Right lobe of liver (tissue), 6 donors: ENCODE measurements around the gene RRP1. TPM values are rescaled to one million over a fixed set of nuclear protein-coding genes. Genes with fewer than 3 reads are reported as not detected.
A peak's percentile ranks its signal among the peaks of the same experiment; 100 is the strongest.
"Not testable (repeated sequence)": the region's sequence is repeated elsewhere in the genome, so short reads cannot be mapped to it uniquely, and the experiment has no call there.

ENCODE experiments used
- ATAC-seq, 4 donors: fragments of 200-7000 bp; cut with Tn5 transposase; one replicate each; pipeline ENCODE4 v1.9.1; 2020; ENCODE audit warnings: mild to moderate bottlenecking in 4 of 4, moderate library complexity in 4 of 4
- DNase-seq, 3 donors: peaks; one replicate each; pipeline ENCODE4 v3.0.0-alpha.2; 2020
- H3K27ac ChIP-seq, 3 donors: fragments of 200-600 bp; one replicate each; pipeline ENCODE4 v1.8.0; 2022
- H3K27me3 ChIP-seq, 2 donors: fragments of 200-600 bp; one replicate each; pipeline ENCODE4 v1.8.0; 2022
- H3K36me3 ChIP-seq, 4 donors: fragments of 200-600 bp; sonication (generic) in 1 of 4; one replicate each; pipeline versions ENCODE4 v1.5.1 to v1.8.0; 2017 to 2022; ENCODE audit warnings: control low read depth in 1 of 4
- H3K4me1 ChIP-seq, 4 donors: fragments of 200-600 bp; sonication (generic) in 1 of 4; one replicate each; pipeline versions ENCODE4 v1.5.1 to v1.8.0; 2017 to 2022; ENCODE audit warnings: control low read depth in 1 of 4
- H3K4me3 ChIP-seq, 3 donors: fragments of 200-600 bp; one replicate each; pipeline ENCODE4 v1.8.0; 2022
- H3K9me3 ChIP-seq, 4 donors: fragments of 200-600 bp; sonication (generic) in 1 of 4; one replicate each; pipeline versions ENCODE4 v1.5.1 to v1.8.0; 2017 to 2022; ENCODE audit warnings: control low read depth in 1 of 4
- POLR2A ChIP-seq: fragments of 450-650 bp; IDR thresholded peaks from one replicate; pipeline ENCODE4 v1.6.1; 2017; ENCODE audit warnings: antibody characterized with exemption, mild to moderate bottlenecking
- WGBS: methylation state at CpG from one replicate; pipeline ENCODE4 v1.1.6; 2018; ENCODE audit warnings: low coverage, low lambda C conversion rate; ENCODE audit not compliant: insufficient coverage; ENCODE audit errors: missing lambda C conversion rate; 5-methylcytosine and 5-hydroxymethylcytosine counted together
- intact Hi-C, 2 donors: fragments of 100-400 bp; cut with DNase I; formaldehyde crosslinking; loops; one replicate each; pipeline versions ENCODE4 v1.11.2 to v1.14.1; 2022
- total RNA-seq, 6 experiments: library from RNA; depleted of rRNA in 2 of 6; stranded (reverse); fragments of >200 nt in 2 of 6; fragmentation: NEBNext Ultra II Directional in 3 of 6; extraction: Animal tissue kit (Norgen Biotek cat#: 25700) in 3 of 6; gene quantifications; one replicate each; pipeline versions ENCODE4 v1.1.0 to v1.2.4, GENCODE V29; 2016 to 2023
- TF ChIP-seq, protein P1 (sequence below), 4 donors: fragments of 200-600 bp in 3 of 4; fragments of 450-650 bp in 1 of 4; IDR thresholded peaks; one replicate each; pipeline versions ENCODE4 v1.5.1 to v1.8.0; 2016 to 2022; ENCODE audit warnings: antibody characterized with exemption in 4 of 4, mild to moderate bottlenecking in 2 of 4
- donor health status: DM: no; HTN: yes; CAD: no.
- donor health status: DM: no; HTN: no; CAD: no.
- donor health status: DM: no; HTN: no; CAD: no.
- donor health status: DM: no; HTN: yes; CAD: no.
- donor health status: DM: no; HTN: yes; CAD: no.

Gene RRP1
- total RNA-seq, 6 experiments from 2014 or later: 8.8 to 25.1 (median 12.9) TPM

DNA sequence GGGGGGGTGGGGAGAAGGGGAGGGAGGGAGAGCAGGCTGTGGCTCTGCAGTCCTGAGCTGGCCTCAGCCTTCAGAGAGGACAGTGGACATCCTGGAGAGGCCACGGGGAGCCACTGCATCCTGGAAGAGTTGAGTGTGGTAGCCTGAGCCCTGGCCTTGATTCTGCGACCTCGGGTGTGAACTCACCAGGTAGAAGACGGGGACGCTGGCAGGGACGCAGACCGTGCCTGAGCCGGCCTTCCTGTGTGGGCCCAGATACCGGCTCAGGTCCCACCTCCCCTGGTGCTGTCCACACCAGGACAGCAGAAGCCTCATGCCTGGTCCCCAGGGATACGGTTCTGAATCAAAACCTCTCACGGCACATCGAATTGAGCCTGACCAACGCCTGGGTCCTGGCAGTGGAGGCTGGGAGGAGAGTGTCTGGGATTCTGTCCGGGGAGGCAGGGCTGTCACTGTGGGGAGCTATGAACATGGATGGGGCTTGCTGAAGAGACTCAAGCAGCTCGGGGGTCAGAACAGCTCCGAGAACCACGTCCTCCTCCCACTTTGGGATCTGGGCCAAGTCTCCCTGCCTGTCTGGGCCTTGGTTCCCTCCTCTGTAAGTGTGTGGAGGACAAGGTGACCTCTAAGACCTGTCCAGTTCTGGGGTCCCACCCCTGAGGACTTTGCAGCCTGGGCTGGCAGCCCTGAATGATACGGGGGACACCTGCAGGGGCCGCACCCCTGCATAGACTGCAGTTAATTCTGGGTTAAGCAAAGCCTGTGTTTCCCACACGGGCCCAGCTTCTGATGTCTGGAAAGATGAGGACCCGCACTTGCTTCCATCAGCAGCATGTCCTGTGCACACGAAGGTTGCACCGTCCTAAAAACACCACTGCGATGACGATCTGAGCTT, 30.4 kb downstream of the RRP1 start:
- intact Hi-C loops: loop anchor here (10.0 kb wide), 2 partner anchors 65 to 85 kb away; no protein-coding TSS in a partner anchor
- DNase-seq: peak; percentile 7 to 42 (median 28)

DNA sequence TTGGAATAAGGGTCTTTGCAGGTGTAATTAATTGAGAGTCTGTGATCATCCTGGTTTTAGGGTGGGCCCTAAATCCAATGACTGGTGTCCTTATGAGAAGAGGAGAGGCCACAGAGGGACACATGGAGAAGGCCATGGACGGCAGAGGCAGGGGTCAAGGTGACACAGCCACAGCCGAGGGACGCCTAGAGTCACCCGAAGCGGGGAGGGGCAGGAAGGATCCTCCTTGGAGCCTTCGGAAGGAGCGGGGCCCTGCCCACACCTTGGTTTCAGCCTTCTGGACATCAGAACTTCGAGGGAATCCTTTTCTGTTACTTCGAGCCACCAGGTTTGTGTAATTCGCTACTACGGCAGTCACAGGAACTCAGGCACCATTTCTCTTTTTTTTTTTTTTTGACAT, 31.1 kb downstream of the RRP1 start:
- DNase-seq (peak in 1 of 3 donors; percentile 34), ATAC-seq (no peak)
- H3K4me3 ChIP-seq: no peak overlapping the region
- no peaks in the 10 kb centered on the region for H3K4me1 ChIP-seq
- no peaks in the 10 kb centered on the region for H3K9me3 ChIP-seq
- 87% methylated on average over 6 of the region's 11 CpGs for WGBS
- no peak overlapping the region for H3K27ac ChIP-seq
- TF ChIP-seq, protein P1, sequence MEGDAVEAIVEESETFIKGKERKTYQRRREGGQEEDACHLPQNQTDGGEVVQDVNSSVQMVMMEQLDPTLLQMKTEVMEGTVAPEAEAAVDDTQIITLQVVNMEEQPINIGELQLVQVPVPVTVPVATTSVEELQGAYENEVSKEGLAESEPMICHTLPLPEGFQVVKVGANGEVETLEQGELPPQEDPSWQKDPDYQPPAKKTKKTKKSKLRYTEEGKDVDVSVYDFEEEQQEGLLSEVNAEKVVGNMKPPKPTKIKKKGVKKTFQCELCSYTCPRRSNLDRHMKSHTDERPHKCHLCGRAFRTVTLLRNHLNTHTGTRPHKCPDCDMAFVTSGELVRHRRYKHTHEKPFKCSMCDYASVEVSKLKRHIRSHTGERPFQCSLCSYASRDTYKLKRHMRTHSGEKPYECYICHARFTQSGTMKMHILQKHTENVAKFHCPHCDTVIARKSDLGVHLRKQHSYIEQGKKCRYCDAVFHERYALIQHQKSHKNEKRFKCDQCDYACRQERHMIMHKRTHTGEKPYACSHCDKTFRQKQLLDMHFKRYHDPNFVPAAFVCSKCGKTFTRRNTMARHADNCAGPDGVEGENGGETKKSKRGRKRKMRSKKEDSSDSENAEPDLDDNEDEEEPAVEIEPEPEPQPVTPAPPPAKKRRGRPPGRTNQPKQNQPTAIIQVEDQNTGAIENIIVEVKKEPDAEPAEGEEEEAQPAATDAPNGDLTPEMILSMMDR (IDR thresholded peaks at IDR 0.05): no peak
- no peak for TF ChIP-seq POLR2A
- intact Hi-C loops: no loop called here
- H3K36me3 ChIP-seq: no peaks in the 10 kb centered on the region
- H3K27me3 ChIP-seq: no peaks in the 10 kb centered on the region

More for the DNA sequence above, 30.4 kb downstream of the RRP1 start:
- Histone ChIP-seq H3K9me3 (no peaks in the 10 kb centered on the region), H3K4me1 (no peaks in the 10 kb centered on the region), H3K27ac (no peak overlapping the region), H3K36me3 (no peaks in the 10 kb centered on the region), H3K27me3 (no peaks in the 10 kb centered on the region), H3K4me3 (no peak overlapping the region)
- no peak for ATAC-seq
- TF ChIP-seq, protein P1 (IDR thresholded peaks at IDR 0.05): no peak
- TF ChIP-seq POLR2A: no peak
- 86% methylated on average over 10 of the region's 25 CpGs for WGBS

DNA sequence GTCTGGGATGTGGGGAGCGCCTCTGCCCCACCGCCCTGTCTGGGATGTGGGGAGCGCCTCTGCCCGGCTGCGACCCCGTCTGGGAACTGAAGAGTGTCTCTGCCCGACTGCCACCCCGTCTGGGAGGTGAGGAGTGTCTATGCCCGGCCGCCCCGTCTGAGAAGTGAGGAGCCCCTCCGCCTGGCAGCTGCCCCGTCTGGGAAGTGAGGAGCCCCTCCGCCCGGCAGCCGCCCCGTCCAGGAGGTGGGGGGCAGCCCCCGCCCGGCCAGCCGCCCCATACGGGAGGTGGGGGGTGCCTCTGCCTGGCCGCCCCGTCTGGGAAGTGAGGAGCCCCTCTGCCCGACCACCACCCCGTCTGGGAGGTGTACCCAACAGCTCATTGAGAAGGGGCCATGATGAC, 32.8 kb downstream of the RRP1 start:
- peak; percentile 12 to 37 (median 28) for DNase-seq
- H3K4me3 ChIP-seq, H3K36me3 ChIP-seq, H3K4me1 ChIP-seq, H3K27me3 ChIP-seq, H3K27ac ChIP-seq, H3K9me3 ChIP-seq, intact Hi-C loops, ATAC-seq: not testable (repeated sequence)
- WGBS: 93% methylated on average over 6 of the region's 25 CpGs

DNA sequence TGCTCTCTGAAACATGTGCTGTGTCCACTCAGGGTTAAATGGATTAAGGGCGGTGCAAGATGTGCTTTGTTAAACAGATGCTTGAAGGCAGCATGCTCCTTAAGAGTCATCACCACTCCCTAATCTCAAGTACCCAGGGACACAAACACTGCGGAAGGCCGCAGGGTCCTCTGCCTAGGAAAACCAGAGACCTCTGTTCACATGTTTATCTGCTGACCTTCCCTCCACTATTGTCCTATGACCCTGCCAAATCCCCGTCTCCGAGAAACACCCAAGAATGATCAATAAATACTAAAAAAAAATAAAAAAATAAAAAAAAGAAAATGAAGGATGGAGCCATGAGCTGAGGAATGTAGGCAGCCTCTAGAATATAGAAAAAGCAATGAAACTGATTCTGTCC, 33.4 kb downstream of the RRP1 start:
- H3K4me1 ChIP-seq, H3K4me3 ChIP-seq, H3K36me3 ChIP-seq, DNase-seq, H3K9me3 ChIP-seq, H3K27ac ChIP-seq, intact Hi-C loops, ATAC-seq, H3K27me3 ChIP-seq: not testable (repeated sequence)
- WGBS: 52% methylated on average over 2 of the region's 5 CpGs

DNA sequence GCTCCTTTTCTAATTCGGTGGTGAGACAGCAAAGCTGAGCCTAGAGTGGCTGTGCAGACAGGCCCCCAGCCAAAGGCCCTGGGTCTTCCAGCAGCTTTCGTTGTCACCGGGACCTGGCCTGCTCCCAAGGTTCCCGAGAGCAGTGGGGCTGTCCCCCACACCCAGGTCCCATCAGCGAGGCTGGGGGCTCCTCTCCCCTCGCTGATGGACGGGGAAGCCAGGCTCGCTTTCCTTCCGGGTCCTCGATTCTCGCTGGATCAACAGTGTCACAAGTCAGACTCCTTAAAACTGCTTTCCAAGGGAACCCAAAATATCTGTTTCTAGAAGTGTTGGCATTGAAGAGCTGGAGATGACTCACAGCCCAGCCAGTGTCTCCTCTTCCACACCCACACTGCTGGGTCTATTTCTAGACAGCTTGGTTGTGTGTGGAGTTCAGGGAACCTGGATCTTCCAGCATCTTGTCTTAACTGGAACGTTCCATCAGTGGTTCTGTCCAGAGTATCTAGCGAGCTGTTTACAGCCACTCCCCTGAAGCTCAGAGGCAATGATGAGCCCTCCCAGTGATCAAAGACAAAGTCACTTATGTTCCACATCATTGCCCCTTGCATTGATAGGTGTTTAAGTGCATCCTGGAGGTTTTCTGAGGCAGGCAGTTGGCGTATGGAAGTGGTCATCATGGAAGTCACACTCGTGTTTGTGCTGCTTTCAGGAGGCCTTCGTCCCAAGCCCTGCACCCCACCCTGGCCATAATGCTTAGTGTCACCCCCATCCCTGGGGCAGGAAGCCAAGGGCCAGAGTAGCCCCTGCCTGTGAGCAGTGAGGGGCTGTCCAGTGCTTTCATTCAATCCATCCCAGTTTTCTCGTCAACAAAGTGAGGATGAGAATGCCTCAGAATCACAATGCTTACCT, 35.2 kb downstream of the RRP1 start:
- intact Hi-C loops: no loop called here
- no peak for TF ChIP-seq POLR2A
- TF ChIP-seq, protein P1 (IDR thresholded peaks at IDR 0.05): no peak
- WGBS: 50% methylated on average over 1 of the region's 17 CpGs

More for the DNA sequence above, 35.2 kb downstream of the RRP1 start:
- Histone ChIP-seq H3K4me3 (no peak overlapping the region), H3K27me3 (no peaks in the 10 kb centered on the region), H3K27ac (no peak overlapping the region), H3K9me3 (no peaks in the 10 kb centered on the region), H3K36me3 (no peaks in the 10 kb centered on the region), H3K4me1 (no peaks in the 10 kb centered on the region)
- DNase-seq (peak in 1 of 3 donors; percentile 37), ATAC-seq (no peak)
